Fibroblast of lung (primary cell): ENCODE measurements around the gene NPAT.

Experiments
- CTCF ChIP-seq, 2 donors: IDR thresholded peaks in 1 of 2; conservative IDR thresholded peaks in 1 of 2; 1 replicate in 1 of 2; 2 replicates in 1 of 2; pipeline ENCODE4 v1.5.1; 2011 to 2012; ENCODE audit warnings: low read length in 2 of 2, control low read depth in 1 of 2, inconsistent platforms in 1 of 2, low read depth in 1 of 2, mild to moderate bottlenecking in 1 of 2
- EZH2 ChIP-seq: IDR thresholded peaks from 2 replicates; pipeline ENCODE4 v1.5.1; 2012; ENCODE audit warnings: low read length, control low read depth, mild to moderate bottlenecking; ENCODE audit errors: missing control alignments

- TF ChIP-seq EZH2 (no peak), CTCF (conservative IDR thresholded peaks at IDR 0.05 in 1 of 2, IDR thresholded peaks at IDR 0.05 in 1 of 2; ENCODE audit: low read depth in 1 of 2, low read length in 2 of 2) (no peak)
These were observed 3.6 kb upstream of the NPAT start for GRCh38 chr11:108226036-108226435.
